Peyer's patch (tissue), 4 donors: ENCODE measurements around the gene PPA2. TPM values are rescaled to one million over a fixed set of nuclear protein-coding genes. Genes with fewer than 3 reads are reported as not detected.

Source experiments
- DNase-seq, 3 donors: peaks; one replicate each; pipeline ENCODE4 v3.0.0-alpha.2; 2017 to 2019
- H3K27ac ChIP-seq, 4 donors: fragments of 200-600 bp; sonication (generic); one replicate each; pipeline ENCODE4 v1.5.1; 2016 to 2019
- H3K27me3 ChIP-seq, 2 donors: fragments of 200-600 bp; sonication (generic); one replicate each; pipeline ENCODE4 v1.5.1; 2019
- H3K36me3 ChIP-seq, 3 donors: fragments of 200-600 bp; sonication (generic); one replicate each; pipeline ENCODE4 v1.5.1; 2016 to 2019
- H3K4me1 ChIP-seq, 4 donors: fragments of 200-600 bp; sonication (generic); one replicate each; pipeline ENCODE4 v1.5.1; 2016 to 2019
- H3K4me3 ChIP-seq, 4 donors: fragments of 200-600 bp; sonication (generic); 1 replicate in 3 of 4; 2 replicates in 1 of 4; pipeline ENCODE4 v1.5.1; 2016 to 2019; ENCODE audit warnings: mild to moderate bottlenecking in 1 of 4
- H3K9me3 ChIP-seq, 4 donors: fragments of 200-600 bp; sonication (generic); one replicate each; pipeline ENCODE4 v1.5.1; 2016 to 2019; ENCODE audit warnings: mild to moderate bottlenecking in 1 of 4
- POLR2A ChIP-seq, 2 donors: fragments of 450-650 bp; IDR thresholded peaks; one replicate each; pipeline ENCODE4 v1.5.1; 2017; ENCODE audit warnings: antibody characterized with exemption in 2 of 2, mild to moderate bottlenecking in 2 of 2, moderate library complexity in 2 of 2
- total RNA-seq, 4 donors: library from RNA; depleted of rRNA; stranded (reverse); fragments of >200 nt; gene quantifications; one replicate each; pipeline ENCODE4 v1.1.0, GENCODE V29; 2016
- TF ChIP-seq, protein P1 (sequence below), 6 experiments: fragments of 450-650 bp in 4 of 6; fragments of 200-600 bp in 2 of 6; sonication (generic) in 1 of 6; IDR thresholded peaks; one replicate each; pipeline ENCODE4 v1.5.1; 2017 to 2019; ENCODE audit warnings: antibody characterized with exemption in 6 of 6, mild to moderate bottlenecking in 3 of 6, moderate library complexity in 1 of 6

The PPA2 gene
- total RNA-seq, 4 donors from 2014 or later: 58.4 to 140 (median 104) TPM

GRCh38 chr4:105440890-105441289 lies 33.0 kb downstream of the PPA2 start:
- DNase-seq: no peak
- Histone ChIP-seq H3K4me1 (no peaks in the 10 kb centered on the region), H3K9me3 (no peaks in the 10 kb centered on the region), H3K27ac (no peak overlapping the region), H3K36me3 (peaks cover 0 to 40% (median 0%) of the 10 kb centered on the region in 3 donors), H3K4me3 (no peak overlapping the region), H3K27me3 (no peaks in the 10 kb centered on the region)
- TF ChIP-seq, protein P1, sequence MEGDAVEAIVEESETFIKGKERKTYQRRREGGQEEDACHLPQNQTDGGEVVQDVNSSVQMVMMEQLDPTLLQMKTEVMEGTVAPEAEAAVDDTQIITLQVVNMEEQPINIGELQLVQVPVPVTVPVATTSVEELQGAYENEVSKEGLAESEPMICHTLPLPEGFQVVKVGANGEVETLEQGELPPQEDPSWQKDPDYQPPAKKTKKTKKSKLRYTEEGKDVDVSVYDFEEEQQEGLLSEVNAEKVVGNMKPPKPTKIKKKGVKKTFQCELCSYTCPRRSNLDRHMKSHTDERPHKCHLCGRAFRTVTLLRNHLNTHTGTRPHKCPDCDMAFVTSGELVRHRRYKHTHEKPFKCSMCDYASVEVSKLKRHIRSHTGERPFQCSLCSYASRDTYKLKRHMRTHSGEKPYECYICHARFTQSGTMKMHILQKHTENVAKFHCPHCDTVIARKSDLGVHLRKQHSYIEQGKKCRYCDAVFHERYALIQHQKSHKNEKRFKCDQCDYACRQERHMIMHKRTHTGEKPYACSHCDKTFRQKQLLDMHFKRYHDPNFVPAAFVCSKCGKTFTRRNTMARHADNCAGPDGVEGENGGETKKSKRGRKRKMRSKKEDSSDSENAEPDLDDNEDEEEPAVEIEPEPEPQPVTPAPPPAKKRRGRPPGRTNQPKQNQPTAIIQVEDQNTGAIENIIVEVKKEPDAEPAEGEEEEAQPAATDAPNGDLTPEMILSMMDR (IDR thresholded peaks at IDR 0.05): no peak
- no peak for TF ChIP-seq POLR2A (IDR thresholded peaks at IDR 0.05)

GRCh38 chr4:105437637-105438036 lies 36.2 kb downstream of the PPA2 start:
- Histone ChIP-seq H3K36me3 (peaks cover 0 to 50% (median 0%) of the 10 kb centered on the region in 3 donors), H3K4me3 (no peak overlapping the region), H3K9me3 (no peaks in the 10 kb centered on the region), H3K27me3 (no peaks in the 10 kb centered on the region), H3K4me1 (no peaks in the 10 kb centered on the region), H3K27ac (no peak overlapping the region)
- DNase-seq: no peak
- TF ChIP-seq, protein P1 (IDR thresholded peaks at IDR 0.05): no peak

- H3K36me3 ChIP-seq: peaks cover 0 to 56% (median 0%) of the 10 kb centered on the region in 3 donors
- no peaks in the 10 kb centered on the region for H3K4me1 ChIP-seq
- H3K27me3 ChIP-seq: no peaks in the 10 kb centered on the region
- no peaks in the 10 kb centered on the region for H3K9me3 ChIP-seq
- TF ChIP-seq, protein P1 (IDR thresholded peaks at IDR 0.05): no peak
- no peak for TF ChIP-seq POLR2A (IDR thresholded peaks at IDR 0.05)
- no peak for DNase-seq
- H3K27ac ChIP-seq: no peak overlapping the region
- no peak overlapping the region for H3K4me3 ChIP-seq
Measured at GRCh38 chr4:105436414-105436813, 37.4 kb downstream of the PPA2 start.

- Histone ChIP-seq H3K27me3 (no peaks in the 10 kb centered on the region), H3K9me3 (no peaks in the 10 kb centered on the region), H3K4me3 (no peak overlapping the region), H3K4me1 (no peaks in the 10 kb centered on the region), H3K36me3 (peaks cover 0 to 52% (median 0%) of the 10 kb centered on the region in 3 donors), H3K27ac (no peak overlapping the region)
- no peak for DNase-seq
- TF ChIP-seq POLR2A (IDR thresholded peaks at IDR 0.05): no peak
- TF ChIP-seq, protein P1 (IDR thresholded peaks at IDR 0.05): no peak
Measured at GRCh38 chr4:105434940-105435339, 38.9 kb downstream of the PPA2 start.

DNA sequence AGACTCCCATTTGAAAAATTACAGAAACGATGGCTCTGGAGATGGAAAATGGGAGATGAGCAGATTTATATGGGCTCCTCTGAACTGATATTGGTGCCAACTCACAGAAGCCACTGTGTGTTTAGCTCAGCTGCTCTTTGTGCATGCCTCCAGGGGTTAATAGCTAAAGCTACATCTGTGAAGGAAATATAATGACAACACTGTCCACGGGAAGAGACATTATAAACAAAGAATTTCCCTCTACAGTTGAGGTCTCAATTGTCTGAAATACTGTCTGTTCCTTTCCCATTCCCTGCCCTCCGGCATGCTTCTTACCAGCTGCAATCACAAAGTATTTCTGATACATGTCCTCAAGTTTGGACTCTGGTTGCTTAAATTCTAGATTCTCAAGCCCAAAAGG lies 40.4 kb downstream of the PPA2 start:
- Histone ChIP-seq H3K27ac (no peak overlapping the region), H3K36me3 (peaks cover 0 to 52% (median 0%) of the 10 kb centered on the region in 3 donors), H3K9me3 (no peaks in the 10 kb centered on the region), H3K4me1 (no peaks in the 10 kb centered on the region), H3K27me3 (no peaks in the 10 kb centered on the region), H3K4me3 (no peak overlapping the region)
- DNase-seq: no peak
- TF ChIP-seq, protein P1 (IDR thresholded peaks at IDR 0.05): no peak
- no peak for TF ChIP-seq POLR2A (IDR thresholded peaks at IDR 0.05)

GRCh38 chr4:105432438-105432837 lies 41.4 kb downstream of the PPA2 start:
- H3K27ac ChIP-seq: no peak overlapping the region
- H3K9me3 ChIP-seq: no peaks in the 10 kb centered on the region
- no peak for TF ChIP-seq POLR2A (IDR thresholded peaks at IDR 0.05)
- H3K4me1 ChIP-seq: no peaks in the 10 kb centered on the region
- peaks cover 0 to 49% (median 0%) of the 10 kb centered on the region in 3 donors for H3K36me3 ChIP-seq
- no peak for DNase-seq
- H3K4me3 ChIP-seq: no peak overlapping the region
- H3K27me3 ChIP-seq: no peaks in the 10 kb centered on the region
